Smooth muscle cell (in vitro differentiated cells): ENCODE results near the gene WDR59. TPM values are rescaled to one million over a fixed set of nuclear protein-coding genes. Genes with fewer than 3 reads are reported as not detected.
A peak's percentile ranks its signal among the peaks of the same experiment; 100 is the strongest.

Experiments used
- DNase-seq: peaks from one replicate; lab custom pipeline; 2025; ENCODE audit not compliant: unreplicated experiment; lab: John Stamatoyannopoulos, UW
- H2AFZ ChIP-seq: fragments of 200-600 bp; sonication (generic); 2 replicates; pipeline ENCODE4 v1.6.0; 2016; ENCODE audit warnings: antibody characterized with exemption, low read depth, mild to moderate bottlenecking
- H3F3A ChIP-seq: fragments of 200-600 bp; sonication (generic); 2 replicates; pipeline ENCODE4 v1.6.0; 2017; ENCODE audit warnings: antibody characterized with exemption, low read depth
- H3K27ac ChIP-seq: fragments of 200-600 bp; sonication (generic); 2 replicates; pipeline ENCODE4 v1.5.1; 2016; ENCODE audit warnings: low read depth, mild to moderate bottlenecking
- H3K27me3 ChIP-seq: fragments of 200-600 bp; sonication (generic); 2 replicates; pipeline ENCODE4 v1.6.1; 2016; ENCODE audit warnings: low read depth, mild to moderate bottlenecking
- H3K36me3 ChIP-seq: fragments of 200-600 bp; sonication (generic); 2 replicates; pipeline ENCODE4 v1.5.1; 2016; ENCODE audit warnings: low read depth
- H3K4me1 ChIP-seq: fragments of 200-600 bp; sonication (generic); 2 replicates; pipeline ENCODE4 v1.5.1; 2016; ENCODE audit warnings: low read depth
- H3K4me2 ChIP-seq: fragments of 200-600 bp; sonication (generic); 2 replicates; pipeline ENCODE4 v1.6.0; 2016; ENCODE audit warnings: mild to moderate bottlenecking
- H3K4me3 ChIP-seq: fragments of 200-600 bp; sonication (generic); 2 replicates; pipeline ENCODE4 v1.5.1; 2016; ENCODE audit warnings: mild to moderate bottlenecking
- H3K79me2 ChIP-seq: fragments of 200-600 bp; sonication (generic); 2 replicates; pipeline ENCODE4 v1.6.0; 2016; ENCODE audit warnings: low read depth, mild to moderate bottlenecking
- H3K9ac ChIP-seq: fragments of 200-600 bp; sonication (generic); 2 replicates; pipeline ENCODE4 v1.6.0; 2016; ENCODE audit warnings: low read depth
- H3K9me3 ChIP-seq: fragments of 200-600 bp; sonication (generic); replicated peaks from 2 replicates; pipeline ENCODE4 v1.5.1; 2016; ENCODE audit warnings: low read depth
- H4K20me1 ChIP-seq: fragments of 200-600 bp; sonication (generic); 2 replicates; pipeline ENCODE4 v1.6.0; 2016; ENCODE audit warnings: low read depth
- WGBS: methylation state at CpG from one replicate; pipeline ENCODE4 v1.1.7; 2016; ENCODE audit warnings: low lambda C conversion rate; 5-methylcytosine and 5-hydroxymethylcytosine counted together
- polyA plus RNA-seq: library from polyadenylated mRNA; unstranded; fragments of >200 nt; fragmentation: Nextera tagmentation; extraction: Ambion mirVana; gene quantifications from 2 replicates; pipeline ENCODE4 v1.2.1, GENCODE V29; 2016
- total RNA-seq: library from RNA; depleted of rRNA; stranded (reverse); fragments of >200 nt; gene quantifications from 2 replicates; pipeline ENCODE4 v1.2.3, GENCODE V29; 2014
- TF ChIP-seq, protein P1 (sequence below): fragments of 200-600 bp; sonication (generic); IDR thresholded peaks from 2 replicates; pipeline ENCODE4 v1.5.1; 2017; ENCODE audit warnings: borderline replicate concordance, mild to moderate bottlenecking, antibody characterized with exemption; ENCODE audit not compliant: insufficient read depth, poor library complexity, severe bottlenecking

Gene WDR59
- total and polyA plus RNA-seq, 2 experiments from 2014 or later: 14.3 to 19.2 TPM

DNA sequence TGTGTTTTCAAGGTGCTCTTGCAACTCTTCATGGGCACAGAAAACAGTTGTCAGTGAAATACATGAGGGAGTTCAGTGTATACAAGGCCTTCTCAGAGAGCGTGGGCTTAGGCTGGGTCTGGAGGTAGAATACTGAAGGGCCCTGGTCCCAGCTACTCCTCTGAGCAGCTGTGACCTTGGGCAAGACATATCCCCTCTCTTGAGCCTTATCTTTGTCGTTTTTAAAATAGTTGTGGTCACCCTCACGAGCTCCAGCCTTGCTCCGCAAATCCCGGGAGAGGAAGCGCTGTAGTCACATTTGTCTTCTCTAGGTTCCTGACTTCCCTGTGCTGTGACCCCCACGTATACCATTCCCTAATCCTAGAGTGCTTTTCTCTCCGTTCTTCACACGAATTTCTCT, 17.6 kb upstream of the WDR59 start:
- no peak overlapping the region for H3K9ac ChIP-seq
- peak overlapping the region; percentile 69 for H3K4me2 ChIP-seq
- peak overlapping the region; percentile 20 for H3K27ac ChIP-seq
- no peaks in the 10 kb centered on the region for H3K27me3 ChIP-seq
- TF ChIP-seq, protein P1, sequence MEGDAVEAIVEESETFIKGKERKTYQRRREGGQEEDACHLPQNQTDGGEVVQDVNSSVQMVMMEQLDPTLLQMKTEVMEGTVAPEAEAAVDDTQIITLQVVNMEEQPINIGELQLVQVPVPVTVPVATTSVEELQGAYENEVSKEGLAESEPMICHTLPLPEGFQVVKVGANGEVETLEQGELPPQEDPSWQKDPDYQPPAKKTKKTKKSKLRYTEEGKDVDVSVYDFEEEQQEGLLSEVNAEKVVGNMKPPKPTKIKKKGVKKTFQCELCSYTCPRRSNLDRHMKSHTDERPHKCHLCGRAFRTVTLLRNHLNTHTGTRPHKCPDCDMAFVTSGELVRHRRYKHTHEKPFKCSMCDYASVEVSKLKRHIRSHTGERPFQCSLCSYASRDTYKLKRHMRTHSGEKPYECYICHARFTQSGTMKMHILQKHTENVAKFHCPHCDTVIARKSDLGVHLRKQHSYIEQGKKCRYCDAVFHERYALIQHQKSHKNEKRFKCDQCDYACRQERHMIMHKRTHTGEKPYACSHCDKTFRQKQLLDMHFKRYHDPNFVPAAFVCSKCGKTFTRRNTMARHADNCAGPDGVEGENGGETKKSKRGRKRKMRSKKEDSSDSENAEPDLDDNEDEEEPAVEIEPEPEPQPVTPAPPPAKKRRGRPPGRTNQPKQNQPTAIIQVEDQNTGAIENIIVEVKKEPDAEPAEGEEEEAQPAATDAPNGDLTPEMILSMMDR: no peak
- H3K36me3 ChIP-seq: no peaks in the 10 kb centered on the region
- no peaks in the 10 kb centered on the region for H3K9me3 ChIP-seq
- 15% methylated on average over 9 of the region's 9 CpGs for WGBS
- H3K4me1 ChIP-seq: peaks cover 30% of the 10 kb centered on the region
- DNase-seq: no peak
- H2AFZ ChIP-seq: no peak overlapping the region
- peaks cover 79% of the 10 kb centered on the region for H4K20me1 ChIP-seq
- H3K4me3 ChIP-seq: no peak overlapping the region
- H3K79me2 ChIP-seq: peaks cover 60% of the 10 kb centered on the region
- peaks cover 11% of the 10 kb centered on the region for H3F3A ChIP-seq

DNA sequence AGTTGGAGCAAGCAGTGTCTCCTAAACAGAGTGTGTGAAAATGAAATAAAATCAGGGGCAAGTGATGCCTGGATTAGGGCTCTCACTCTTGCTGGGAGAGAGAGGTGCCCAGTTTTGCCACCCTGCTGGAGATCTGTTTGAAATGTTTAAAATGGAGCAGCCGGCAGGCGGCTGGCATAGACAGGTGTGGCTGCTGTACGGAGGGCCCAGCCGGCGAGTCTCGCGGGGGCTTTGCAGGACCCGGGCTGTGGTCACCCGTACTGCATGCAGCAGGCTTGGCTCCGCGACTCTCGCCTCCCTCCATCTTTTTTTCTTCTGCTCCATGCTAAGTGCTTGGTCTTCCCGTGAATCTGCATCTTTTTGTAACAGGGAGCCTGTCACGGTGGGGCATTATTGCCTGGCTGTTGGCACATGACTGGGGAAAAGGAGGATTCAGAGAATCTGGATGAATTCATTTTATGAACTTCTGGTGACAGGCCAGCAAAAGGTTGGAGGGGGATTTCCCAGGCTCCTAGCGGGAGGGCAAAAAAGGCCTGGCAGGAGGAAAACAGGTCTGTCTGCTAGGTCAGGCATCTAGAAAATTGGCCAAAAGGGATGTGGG, 15.7 kb upstream of the WDR59 start:
- H2AFZ ChIP-seq: no peak overlapping the region
- H3K9ac ChIP-seq: peak overlapping the region; percentile 48
- peak overlapping the region; percentile 75 for H3K4me3 ChIP-seq
- H3K27me3 ChIP-seq: no peaks in the 10 kb centered on the region
- WGBS: 12% methylated on average over 15 of the region's 15 CpGs
- peak overlapping the region; percentile 14 for H3K27ac ChIP-seq
- H3K4me1 ChIP-seq: peaks cover 30% of the 10 kb centered on the region
- no peaks in the 10 kb centered on the region for H3K9me3 ChIP-seq
- peak overlapping the region; percentile 96 for H3K4me2 ChIP-seq
- no peak for DNase-seq
- peaks cover 11% of the 10 kb centered on the region for H3F3A ChIP-seq
- peaks cover 41% of the 10 kb centered on the region for H3K79me2 ChIP-seq
- H4K20me1 ChIP-seq: peaks cover 61% of the 10 kb centered on the region
- TF ChIP-seq, protein P1: no peak
- H3K36me3 ChIP-seq: no peaks in the 10 kb centered on the region

DNA sequence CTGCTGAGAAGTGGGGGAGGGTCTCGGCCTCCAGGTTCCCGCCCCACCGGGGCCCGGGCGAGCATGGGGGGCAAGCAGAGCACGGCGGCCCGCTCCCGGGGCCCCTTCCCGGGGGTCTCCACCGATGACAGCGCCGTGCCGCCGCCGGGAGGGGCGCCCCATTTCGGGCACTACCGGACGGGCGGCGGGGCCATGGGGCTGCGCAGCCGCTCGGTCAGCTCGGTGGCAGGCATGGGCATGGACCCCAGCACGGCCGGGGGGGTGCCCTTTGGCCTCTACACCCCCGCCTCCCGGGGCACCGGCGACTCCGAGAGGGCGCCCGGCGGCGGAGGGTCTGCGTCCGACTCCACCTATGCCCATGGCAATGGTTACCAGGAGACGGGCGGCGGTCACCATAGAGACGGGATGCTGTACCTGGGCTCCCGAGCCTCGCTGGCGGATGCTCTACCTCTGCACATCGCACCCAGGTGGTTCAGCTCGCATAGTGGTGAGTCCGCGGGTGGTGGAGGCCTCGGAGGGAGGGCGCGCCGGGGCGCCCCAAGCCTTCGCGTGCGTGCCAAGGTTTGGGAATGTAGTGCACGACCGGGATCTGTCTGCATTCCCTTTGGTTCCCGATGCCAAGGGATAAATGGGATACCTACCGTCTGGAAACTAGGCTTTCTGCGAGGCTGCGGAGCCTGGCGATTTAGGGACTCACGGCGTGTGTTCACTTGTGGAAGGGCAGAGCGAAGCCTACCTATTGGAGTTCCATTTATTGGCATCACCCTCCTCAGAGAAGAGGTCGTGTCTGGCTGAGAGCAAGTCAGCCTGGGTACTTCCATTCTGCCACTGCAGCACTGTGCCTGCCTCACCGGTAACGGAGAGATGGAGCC, 14.9 kb upstream of the WDR59 start:
- Histone ChIP-seq H3F3A (peaks cover 11% of the 10 kb centered on the region), H3K27me3 (no peaks in the 10 kb centered on the region), H3K4me2 (peak overlapping the region; percentile 96), H3K27ac (peak overlapping the region; percentile 34), H3K9ac (peak overlapping the region; percentile 69), H3K36me3 (no peaks in the 10 kb centered on the region), H3K9me3 (no peaks in the 10 kb centered on the region), H3K79me2 (peaks cover 34% of the 10 kb centered on the region), H2AFZ (peak overlapping the region; percentile 13), H4K20me1 (peaks cover 53% of the 10 kb centered on the region), H3K4me1 (peaks cover 30% of the 10 kb centered on the region), H3K4me3 (peak overlapping the region; percentile 75)
- 2% methylated on average over 56 of the region's 71 CpGs for WGBS
- TF ChIP-seq, protein P1: no peak
- DNase-seq: no peak
